HepG2 (cell line): ENCODE results near the gene CUL1.

ENCODE experiments used
- ATF7 ChIP-seq, 2 experiments: fragments of 450-650 bp in 1 of 2; sonication (generic) in 1 of 2; formaldehyde crosslinking in 1 of 2; IDR thresholded peaks; 2 replicates each; pipeline versions ENCODE4 v1.4.0 to v1.6.1; 2016 to 2020; ENCODE audit warnings: antibody characterized with exemption in 1 of 2, mild to moderate bottlenecking in 1 of 2, missing genetic modification reagents in 1 of 2
- CHD2 ChIP-seq: IDR thresholded peaks from 2 replicates; pipeline ENCODE4 v1.6.1; 2011; ENCODE audit warnings: low read depth, low read length, improper control_type of control experiment
- CTCF ChIP-seq: sonication (generic); formaldehyde crosslinking; IDR thresholded peaks from 2 replicates; pipeline ENCODE4 v1.5.0; 2020; ENCODE audit warnings: mild to moderate bottlenecking, missing genetic modification reagents, moderate library complexity
- HCFC1 ChIP-seq: fragments of 150-350 bp; IDR thresholded peaks from 2 replicates; pipeline ENCODE4 v1.6.1; 2014; ENCODE audit warnings: low read depth, low read length
- HNRNPLL ChIP-seq: fragments of 200-400 bp; formaldehyde crosslinking; IDR thresholded peaks from 2 replicates; pipeline ENCODE4 v1.6.1; 2017; ENCODE audit warnings: mild to moderate bottlenecking, low read depth, low read length; ENCODE audit not compliant: poor library complexity, severe bottlenecking
- KLF15 ChIP-seq: sonication (generic); formaldehyde crosslinking; IDR thresholded peaks from 2 replicates; pipeline ENCODE4 v1.8.1; 2023; ENCODE audit warnings: borderline replicate concordance, mild to moderate bottlenecking, inconsistent platforms, missing genetic modification reagents, mixed read lengths
- MAX ChIP-seq: IDR thresholded peaks from 2 replicates; pipeline ENCODE4 v1.6.1; 2012; ENCODE audit warnings: inconsistent platforms
- NCOA2 ChIP-seq: sonication (generic); formaldehyde crosslinking; IDR thresholded peaks from 2 replicates; pipeline ENCODE4 v1.8.0; 2022; ENCODE audit warnings: inconsistent platforms
- NFE2L1 ChIP-seq: sonication (generic); formaldehyde crosslinking; IDR thresholded peaks from 2 replicates; pipeline ENCODE4 v1.4.0; 2020; ENCODE audit warnings: missing genetic modification reagents, mild to moderate bottlenecking, borderline replicate concordance
- RAD51 ChIP-seq: fragments of 450-650 bp; IDR thresholded peaks from 2 replicates; pipeline ENCODE4 v1.6.1; 2016; ENCODE audit warnings: borderline replicate concordance
- TCF12 ChIP-seq, 2 experiments: fragments of 450-650 bp in 1 of 2; sonication (generic) in 1 of 2; formaldehyde crosslinking in 1 of 2; IDR thresholded peaks; 2 replicates each; pipeline versions ENCODE4 v1.6.1 to v1.8.0; 2017 to 2022; ENCODE audit warnings: antibody characterized with exemption in 1 of 2, mild to moderate bottlenecking in 1 of 2, missing genetic modification reagents in 1 of 2, moderate library complexity in 1 of 2
- ZBTB33 ChIP-seq: sonication (generic); formaldehyde crosslinking; IDR thresholded peaks from 2 replicates; pipeline ENCODE4 v1.4.0; 2020; ENCODE audit warnings: missing genetic modification reagents
- ZSCAN9 ChIP-seq: IDR thresholded peaks from 2 replicates; pipeline ENCODE4 v1.6.1; 2016; ENCODE audit warnings: borderline replicate concordance

GRCh38 chr7:148835854-148836253 is 137.2 kb downstream of the CUL1 start:
- TF ChIP-seq MAX (no peak), ZSCAN9 (CRISPR knock-in tag) (no peak), CTCF (CRISPR knock-in tag) (no peak), HCFC1 (no peak), RAD51 (no peak), NFE2L1 (CRISPR knock-in tag) (no peak), ZBTB33 (no peak), KLF15 (no peak), ATF7 (IDR thresholded peaks at IDR 0.05) (no peak), ATF7 (CRISPR knock-in tag; IDR thresholded peaks at IDR 0.05) (no peak), TCF12 (IDR thresholded peaks at IDR 0.05) (no peak), TCF12 (CRISPR knock-in tag; IDR thresholded peaks at IDR 0.05) (no peak), NCOA2 (CRISPR knock-in tag) (no peak), CHD2 (no peak), HNRNPLL (no peak)
